GM21529 (cell line): ENCODE data around the gene ADSL.
A peak's percentile ranks its signal among the peaks of the same experiment; 100 is the strongest.

Experiments
- ATAC-seq: cut with Tn5 transposase; IDR thresholded peaks from one replicate; pipeline ENCODE4 v1.9.1; 2021; ENCODE audit not compliant: unreplicated experiment

The ADSL gene

GRCh38 chr22:40326905-40327735 lies 19.2 kb upstream of the ADSL start:
- no peak for ATAC-seq

- ATAC-seq: no peak
Measured at GRCh38 chr22:40328546-40329456, 17.5 kb upstream of the ADSL start.

- ATAC-seq: no peak
Measured at GRCh38 chr22:40329466-40329865, 16.8 kb upstream of the ADSL start.

- ATAC-seq: no peak
Measured at GRCh38 chr22:40330086-40330485, 16.2 kb upstream of the ADSL start.

GRCh38 chr22:40330615-40331014 lies 15.7 kb upstream of the ADSL start:
- ATAC-seq: no peak

- ATAC-seq: no peak
Measured at GRCh38 chr22:40331706-40332105, 14.6 kb upstream of the ADSL start.

GRCh38 chr22:40332319-40332781 lies 13.9 kb upstream of the ADSL start:
- no peak for ATAC-seq

- ATAC-seq: no peak
Measured at GRCh38 chr22:40334060-40334459, 12.2 kb upstream of the ADSL start.

GRCh38 chr22:40334899-40335298 lies 11.4 kb upstream of the ADSL start:
- ATAC-seq: no peak

GRCh38 chr22:40335358-40335757 lies 10.9 kb upstream of the ADSL start:
- ATAC-seq: no peak

GRCh38 chr22:40340044-40340443 lies 6.3 kb upstream of the ADSL start:
- no peak for ATAC-seq

- no peak for ATAC-seq
Measured at GRCh38 chr22:40341604-40342003, 4.7 kb upstream of the ADSL start.

GRCh38 chr22:40342521-40342920 lies 3.8 kb upstream of the ADSL start:
- ATAC-seq: no peak

GRCh38 chr22:40345271-40345670 lies 1.0 kb upstream of the ADSL start:
- ATAC-seq: no peak

GRCh38 chr22:40345815-40346184 lies 500 bp upstream of the ADSL start:
- peak; percentile 12 for ATAC-seq

GRCh38 chr22:40347300-40347699 lies 1.0 kb downstream of the ADSL start:
- no peak for ATAC-seq

- no peak for ATAC-seq
Measured at GRCh38 chr22:40348025-40348658, 1.8 kb downstream of the ADSL start.

- no peak for ATAC-seq
Measured at GRCh38 chr22:40352763-40353162, 6.5 kb downstream of the ADSL start.

- ATAC-seq: no peak
Measured at GRCh38 chr22:40361100-40361499, 14.8 kb downstream of the ADSL start.

- ATAC-seq: no peak
Measured at GRCh38 chr22:40363059-40363458, 16.8 kb downstream of the ADSL start.

- ATAC-seq: no peak
Measured at GRCh38 chr22:40364431-40364830, 18.1 kb downstream of the ADSL start.
